ENCODE data around the gene ANXA6. TPM values are rescaled to one million over a fixed set of nuclear protein-coding genes. Genes with fewer than 3 reads are reported as not detected.

Gene ANXA6
- total RNA-seq, 1 experiment from 2014 or later: 98.7 TPM

- Histone ChIP-seq H2BK15ac (ENCODE audit: low read depth, low read length) (no peak overlapping the region), H3T11ph (ENCODE audit: low read length) (no peak overlapping the region), H3K9ac (ENCODE audit: extremely low read depth, insufficient read length, low read length) (no peak overlapping the region), H3K79me1 (ENCODE audit: insufficient read depth, low read depth, low read length, poor library complexity, severe bottlenecking) (no peaks in the 10 kb centered on the region), H2BK5ac (ENCODE audit: insufficient read length, low read length) (no peak overlapping the region), H3K14ac (ENCODE audit: insufficient read depth, low read length) (no peak overlapping the region), H3K23ac (ENCODE audit: insufficient read length, low read depth, low read length) (no peak overlapping the region), H2AK5ac (ENCODE audit: insufficient read length, low read length) (no peak overlapping the region), H3K56ac (ENCODE audit: insufficient read length, low read depth, low read length) (no peak overlapping the region), H4K20me1 (ENCODE audit: control insufficient read depth, insufficient read depth, insufficient read length) (no peaks in the 10 kb centered on the region), H3K4me1 (ENCODE audit: insufficient read depth, low read length) (no peaks in the 10 kb centered on the region), H3K4me2 (ENCODE audit: insufficient read depth, insufficient read length, low read length) (no peak overlapping the region), H3K23me2 (ENCODE audit: insufficient read length, low read depth, low read length, poor library complexity, severe bottlenecking) (no peaks in the 10 kb centered on the region), H3K9me3 (ENCODE audit: control insufficient read depth, low read depth, low read length) (no peaks in the 10 kb centered on the region), H2AFZ (ENCODE audit: low read length) (no peak overlapping the region), H3K4ac (ENCODE audit: low read depth, low read length) (no peak overlapping the region), H3K27ac (ENCODE audit: insufficient read length, low read depth, low read length) (no peak overlapping the region), H4K5ac (ENCODE audit: insufficient read length, low read depth, low read length) (no peak overlapping the region), H3K27me3 (ENCODE audit: insufficient read depth, low read length) (no peaks in the 10 kb centered on the region), H2BK12ac (ENCODE audit: insufficient read length, low read depth, low read length) (no peak overlapping the region), H3K18ac (ENCODE audit: insufficient read length, low read depth, low read length) (no peak overlapping the region), H4K8ac (replicated peaks; ENCODE audit: insufficient read length, low read depth, low read length) (no peak overlapping the region), H3K79me2 (ENCODE audit: insufficient read depth, low read length) (no peaks in the 10 kb centered on the region), H2BK120ac (ENCODE audit: low read depth, low read length, poor library complexity, severe bottlenecking) (no peak overlapping the region), H2BK20ac (ENCODE audit: low read depth, low read length, poor library complexity, severe bottlenecking) (no peak overlapping the region), H4K91ac (ENCODE audit: insufficient read length, low read depth, low read length) (no peak overlapping the region)
- H3K27ac Mint-ChIP-seq: 0 out of 7 replicates have a peak overlapping the region, but pooled peaks of 1 of the 3 experiments have one; percentile 61
- H3K9me3 Mint-ChIP-seq: no peaks in the 10 kb centered on the region
- H3K36me3 Mint-ChIP-seq (ENCODE audit: insufficient read depth in 1 of 3, low read depth in 3 of 3): no peaks in the 10 kb centered on the region
- H3K4me1 Mint-ChIP-seq: peaks cover 8 to 11% of the 10 kb centered on the region in 2 experiments
- DNase-seq: no peak
- no peak for TF ChIP-seq CTCF (conservative IDR thresholded peaks at IDR 0.05)
- WGBS (ENCODE audit: extremely low coverage, insufficient read length, low lambda C conversion rate): no CpG with 5 or more reads among the region's 11 CpGs
- peaks cover 3% of the 10 kb centered on the region; the same call in 1 of the 2 replicates for H3K27me3 Mint-ChIP-seq (ENCODE audit: low read depth)
- H3K4me3 Mint-ChIP-seq: no peak overlapping the region
These were observed 16.4 kb upstream of the ANXA6 start for GRCh38 chr5:151173711-151174611.
